HFF-Myc (cell line): Measurements from ENCODE around the gene EREG.

ENCODE experiments used
- DNase-seq: peaks from one replicate; pipeline ENCODE4 v3.0.0-alpha.2; 2011; ENCODE audit warnings: low read depth; ENCODE audit errors: extremely low read depth
- H3K4me3 ChIP-seq: replicated peaks from 2 replicates; pipeline ENCODE4 v1.5.1; 2011; ENCODE audit warnings: low read depth, mild to moderate bottlenecking, control low read depth, low read length
- TF ChIP-seq, protein P1 (sequence below): IDR thresholded peaks from 2 replicates; pipeline ENCODE4 v1.5.1; 2012; ENCODE audit warnings: mild to moderate bottlenecking, low read depth, low read length, control low read depth; ENCODE audit errors: missing control alignments

The EREG gene

GRCh38 chr4:74414149-74414809 lies 49.3 kb downstream of the EREG start:
- no peak overlapping the region for H3K4me3 ChIP-seq
- TF ChIP-seq, protein P1, sequence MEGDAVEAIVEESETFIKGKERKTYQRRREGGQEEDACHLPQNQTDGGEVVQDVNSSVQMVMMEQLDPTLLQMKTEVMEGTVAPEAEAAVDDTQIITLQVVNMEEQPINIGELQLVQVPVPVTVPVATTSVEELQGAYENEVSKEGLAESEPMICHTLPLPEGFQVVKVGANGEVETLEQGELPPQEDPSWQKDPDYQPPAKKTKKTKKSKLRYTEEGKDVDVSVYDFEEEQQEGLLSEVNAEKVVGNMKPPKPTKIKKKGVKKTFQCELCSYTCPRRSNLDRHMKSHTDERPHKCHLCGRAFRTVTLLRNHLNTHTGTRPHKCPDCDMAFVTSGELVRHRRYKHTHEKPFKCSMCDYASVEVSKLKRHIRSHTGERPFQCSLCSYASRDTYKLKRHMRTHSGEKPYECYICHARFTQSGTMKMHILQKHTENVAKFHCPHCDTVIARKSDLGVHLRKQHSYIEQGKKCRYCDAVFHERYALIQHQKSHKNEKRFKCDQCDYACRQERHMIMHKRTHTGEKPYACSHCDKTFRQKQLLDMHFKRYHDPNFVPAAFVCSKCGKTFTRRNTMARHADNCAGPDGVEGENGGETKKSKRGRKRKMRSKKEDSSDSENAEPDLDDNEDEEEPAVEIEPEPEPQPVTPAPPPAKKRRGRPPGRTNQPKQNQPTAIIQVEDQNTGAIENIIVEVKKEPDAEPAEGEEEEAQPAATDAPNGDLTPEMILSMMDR, result no peak
- no peak for DNase-seq

DNA sequence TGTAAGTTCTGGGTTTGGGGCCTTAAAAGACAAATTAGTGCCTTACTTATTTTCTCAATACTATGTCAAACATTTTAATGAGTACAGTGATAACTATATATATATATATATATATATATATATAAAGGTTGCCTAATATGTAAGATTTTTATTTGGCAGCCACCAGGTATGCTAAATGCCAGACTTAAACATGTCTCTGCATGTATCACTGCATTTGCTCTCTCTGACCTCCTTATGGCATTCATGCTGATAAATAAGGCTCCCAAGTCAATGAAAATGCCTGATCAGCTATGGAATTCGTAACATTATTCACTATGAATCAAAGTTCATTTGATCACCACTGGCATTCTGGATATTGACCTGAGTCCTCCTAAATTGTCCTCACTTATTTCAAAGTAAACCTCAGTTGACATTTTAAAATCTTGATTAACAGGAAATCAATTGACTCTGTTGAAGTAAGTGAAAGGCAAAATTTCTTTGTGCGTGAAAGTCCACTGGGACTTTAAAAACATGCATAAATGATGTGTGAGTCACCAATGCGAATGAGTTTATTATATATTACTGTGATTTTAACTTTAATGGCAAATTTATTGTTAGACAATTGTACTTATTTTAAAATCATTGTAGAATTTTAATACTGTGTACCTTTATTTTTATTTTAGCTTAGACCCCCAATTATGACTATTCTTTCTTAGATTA lies 50.8 kb downstream of the EREG start:
- TF ChIP-seq, protein P1, result no peak
- DNase-seq, result no peak
- no peak overlapping the region for H3K4me3 ChIP-seq

DNA sequence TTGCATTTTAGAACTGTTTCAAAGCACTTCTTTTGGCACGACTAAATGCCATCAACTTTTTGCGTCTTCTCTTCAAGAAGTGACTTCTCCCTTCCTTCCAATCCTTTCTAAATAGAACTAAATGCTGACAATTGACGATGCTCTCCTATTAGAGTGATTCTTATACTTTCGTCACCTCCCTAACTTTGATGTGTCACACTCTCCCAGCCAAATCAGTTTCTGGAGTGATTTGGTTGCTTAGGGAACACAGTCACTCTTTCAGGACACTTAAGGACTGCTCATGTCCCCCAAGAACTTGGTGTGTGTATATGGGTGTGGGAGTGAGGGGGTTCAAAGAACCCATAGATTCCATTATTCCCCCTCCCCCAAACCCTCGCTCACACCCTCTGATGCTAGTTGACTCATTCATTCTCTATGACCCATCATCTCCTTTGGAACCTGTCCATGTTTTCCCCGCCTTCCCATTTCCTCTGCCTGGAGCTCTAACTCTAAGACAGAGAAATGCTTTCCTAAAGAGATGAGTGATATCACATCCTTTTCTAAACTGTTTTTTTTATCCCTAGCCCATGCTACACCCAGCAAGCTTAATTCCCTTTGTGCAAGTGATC lies 53.2 kb downstream of the EREG start:
- H3K4me3 ChIP-seq, result no peak overlapping the region
- DNase-seq, result peak; percentile 78
- TF ChIP-seq, protein P1, result no peak

DNA sequence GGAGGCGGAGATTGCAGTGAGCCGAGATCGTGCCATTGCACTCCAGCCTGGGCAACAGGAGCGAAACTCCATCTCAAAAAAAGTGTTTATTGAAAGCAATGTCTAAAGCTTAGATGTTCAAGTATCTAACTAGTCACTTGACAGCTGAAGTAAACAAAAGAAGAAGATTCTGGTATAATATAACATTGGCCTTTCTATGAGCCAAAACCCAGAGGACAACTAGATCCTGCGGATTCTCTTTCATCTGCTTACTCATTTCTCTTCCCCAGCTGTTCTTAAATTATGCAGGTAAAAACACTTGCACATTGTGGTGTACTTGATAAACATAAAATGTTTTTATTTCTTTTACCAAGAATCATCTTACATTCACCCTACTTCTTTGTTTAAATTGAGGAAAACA lies 55.9 kb downstream of the EREG start:
- no peak for DNase-seq
- TF ChIP-seq, protein P1, result no peak
- H3K4me3 ChIP-seq, result no peak overlapping the region

DNA sequence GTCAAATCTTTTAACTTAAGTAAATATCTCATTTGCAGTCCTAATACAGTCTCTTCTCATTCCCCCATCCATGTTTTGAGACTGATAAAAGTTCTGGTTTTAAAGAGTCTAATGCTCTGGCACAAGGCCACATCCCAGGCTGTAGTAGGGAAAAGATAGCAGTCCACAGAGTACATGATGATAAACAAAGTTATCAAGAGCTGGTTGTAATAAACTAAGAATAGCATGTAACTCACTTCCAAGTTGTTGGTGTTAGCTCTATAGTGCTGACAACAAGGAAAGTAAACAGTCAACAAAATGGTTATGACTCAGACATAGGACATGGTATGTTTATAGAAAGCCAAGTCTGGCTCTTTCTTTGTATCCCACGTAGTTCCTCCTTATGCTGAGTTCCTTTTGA lies 58.2 kb downstream of the EREG start:
- peak; percentile 48 for DNase-seq
- TF ChIP-seq, protein P1, result no peak
- H3K4me3 ChIP-seq, result no peak overlapping the region

- TF ChIP-seq, protein P1, result no peak
- no peak for DNase-seq
- H3K4me3 ChIP-seq, result no peak overlapping the region
Measured at GRCh38 chr4:74424111-74424510, 59.2 kb downstream of the EREG start.
